GM19467 (cell line): Measurements from ENCODE around the gene SMIM8.

Experiments
- ATAC-seq: cut with Tn5 transposase; IDR thresholded peaks from one replicate; pipeline ENCODE4 v1.9.1; 2021; ENCODE audit warnings: mild to moderate bottlenecking, moderate library complexity; ENCODE audit not compliant: unreplicated experiment

The SMIM8 gene

DNA sequence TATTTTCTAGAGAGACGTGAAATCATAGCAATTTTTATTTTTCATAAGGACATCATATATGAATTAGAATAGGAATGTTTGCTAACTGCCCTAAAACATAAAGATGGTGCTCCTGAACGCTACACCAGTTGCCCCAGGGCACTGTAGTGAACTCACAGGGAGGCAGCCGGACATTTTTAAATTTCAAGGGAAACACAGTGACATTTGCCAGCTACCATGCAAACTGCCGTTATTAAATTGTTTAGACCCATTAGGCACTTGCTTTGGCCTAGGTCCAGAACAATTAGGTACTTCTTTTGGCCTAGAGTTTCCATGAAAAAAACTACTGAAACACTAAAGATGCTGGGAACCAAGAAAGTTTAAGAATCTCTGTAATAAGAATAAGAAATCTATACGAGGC lies 60.5 kb downstream of the SMIM8 start:
- no peak for ATAC-seq

DNA sequence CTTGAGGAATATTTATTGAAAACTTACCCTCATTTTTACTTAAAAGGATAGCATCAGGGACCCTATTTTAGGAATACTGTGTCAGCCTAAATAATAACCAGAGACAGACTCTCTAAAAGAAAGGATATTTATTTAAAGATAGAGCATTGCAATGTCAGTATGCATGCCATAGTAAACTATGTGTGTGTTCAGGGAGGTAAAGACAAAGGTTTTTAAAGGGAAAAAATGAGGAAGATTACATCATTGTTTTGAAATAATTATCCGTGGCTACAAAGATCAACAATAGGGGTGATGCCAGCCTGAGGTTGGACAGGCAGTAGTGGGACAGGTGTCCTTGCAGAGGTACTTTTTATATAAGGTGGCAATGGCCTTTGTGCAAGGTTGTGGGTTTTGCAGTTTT lies 61.6 kb downstream of the SMIM8 start:
- ATAC-seq = no peak

- no peak for ATAC-seq
Observed at GRCh38 chr6:87384449-87384848, 62.1 kb downstream of the SMIM8 start.

GRCh38 chr6:87391334-87391733 lies 68.9 kb downstream of the SMIM8 start:
- no peak for ATAC-seq
